NCI-H1105 (cell line): ENCODE data around the gene MTHFD1L.
"Not testable (repeated sequence)": the region's sequence is repeated elsewhere in the genome, so short reads cannot be mapped to it uniquely, and the experiment has no call there.

Experiments
- DNase-seq: peaks from one replicate; lab custom pipeline; 2025; lab: John Stamatoyannopoulos, UW

Gene MTHFD1L

GRCh38 chr6:151041686-151042085 is 176.2 kb downstream of the MTHFD1L start:
- DNase-seq = no peak

- not testable (repeated sequence) for DNase-seq
Measured at GRCh38 chr6:151042911-151043330, 177.4 kb downstream of the MTHFD1L start.

- no peak for DNase-seq
Measured at GRCh38 chr6:151043944-151044343, 178.4 kb downstream of the MTHFD1L start.

GRCh38 chr6:151044465-151045441 is 179.3 kb downstream of the MTHFD1L start:
- no peak for DNase-seq

GRCh38 chr6:151045511-151046222 is 180.2 kb downstream of the MTHFD1L start:
- not testable (repeated sequence) for DNase-seq

GRCh38 chr6:151051164-151051563 is 185.7 kb downstream of the MTHFD1L start:
- no peak for DNase-seq

- DNase-seq = no peak
Measured at GRCh38 chr6:151052021-151052646, 186.6 kb downstream of the MTHFD1L start.

GRCh38 chr6:151054306-151054705 is 188.8 kb downstream of the MTHFD1L start:
- no peak for DNase-seq

GRCh38 chr6:151056230-151056907 is 190.9 kb downstream of the MTHFD1L start:
- no peak for DNase-seq

GRCh38 chr6:151057061-151057460 is 191.6 kb downstream of the MTHFD1L start:
- no peak for DNase-seq

- no peak for DNase-seq
Measured at GRCh38 chr6:151058021-151058733, 192.7 kb downstream of the MTHFD1L start.

GRCh38 chr6:151059612-151060095 is 194.2 kb downstream of the MTHFD1L start:
- no peak for DNase-seq

GRCh38 chr6:151060096-151060765 is 194.7 kb downstream of the MTHFD1L start:
- no peak for DNase-seq

- no peak for DNase-seq
Measured at GRCh38 chr6:151060766-151061531, 195.4 kb downstream of the MTHFD1L start.

- no peak for DNase-seq
Measured at GRCh38 chr6:151063352-151063751, 197.8 kb downstream of the MTHFD1L start.

GRCh38 chr6:151063842-151064647 is 198.5 kb downstream of the MTHFD1L start:
- DNase-seq = no peak

GRCh38 chr6:151065027-151065815 is 199.7 kb downstream of the MTHFD1L start:
- DNase-seq = no peak
